ENCODE results near the gene KCNAB3.

The KCNAB3 gene

GRCh38 chr17:7940743-7941142 lies 11.1 kb upstream of the KCNAB3 start:
- no peak for DNase-seq (ENCODE audit: low spot score)

GRCh38 chr17:7940034-7940433 lies 10.4 kb upstream of the KCNAB3 start:
- DNase-seq (ENCODE audit: low spot score) = no peak

GRCh38 chr17:7935859-7936258 lies 6.2 kb upstream of the KCNAB3 start:
- DNase-seq (ENCODE audit: low spot score) = no peak

- peak; percentile 34 for DNase-seq (ENCODE audit: low spot score)
These were observed 3.3 kb upstream of the KCNAB3 start for GRCh38 chr17:7932949-7933348.

- DNase-seq (ENCODE audit: low spot score) = peak; percentile 17
These were observed 2.8 kb upstream of the KCNAB3 start for GRCh38 chr17:7932483-7932891.

- DNase-seq (ENCODE audit: low spot score) = peak; percentile 100
These were observed 2.2 kb upstream of the KCNAB3 start, which contains the start of the genes CNTROB and TRAPPC1 for GRCh38 chr17:7931709-7932482. Gene CNTROB, plus strand, starts transcription at chr17:7932206. Its CDS starts 874 bp downstream, at chr17:7933080. Gene TRAPPC1, minus strand, starts transcription at chr17:7931946. Its CDS starts 117 bp downstream, at chr17:7931829.

GRCh38 chr17:7930841-7931631 lies 1.4 kb upstream of the KCNAB3 start:
- DNase-seq (ENCODE audit: low spot score) = no peak

- DNase-seq (ENCODE audit: low spot score) = no peak
These were observed 2.1 kb downstream of the KCNAB3 start for GRCh38 chr17:7927596-7927995.

- DNase-seq (ENCODE audit: low spot score) = peak; percentile 66
These were observed 6.6 kb downstream of the KCNAB3 start for GRCh38 chr17:7922845-7923628.

GRCh38 chr17:7922269-7922844 lies 7.3 kb downstream of the KCNAB3 start:
- DNase-seq (ENCODE audit: low spot score) = no peak

GRCh38 chr17:7916808-7917207 lies 12.8 kb downstream of the KCNAB3 start:
- no peak for DNase-seq (ENCODE audit: low spot score)

GRCh38 chr17:7916385-7916682 lies 13.3 kb downstream of the KCNAB3 start:
- no peak for DNase-seq (ENCODE audit: low spot score)

- peak; percentile 85 for DNase-seq (ENCODE audit: low spot score)
These were observed 13.9 kb downstream of the KCNAB3 start, which contains the start of gene RNF227 for GRCh38 chr17:7915611-7916384. Gene RNF227, minus strand, starts transcription at chr17:7916289. Its CDS starts 94 bp downstream, at chr17:7916195.

GRCh38 chr17:7915179-7915610 lies 14.5 kb downstream of the KCNAB3 start:
- no peak for DNase-seq (ENCODE audit: low spot score)

- peak; percentile 76 for DNase-seq (ENCODE audit: low spot score)
These were observed 16.6 kb downstream of the KCNAB3 start for GRCh38 chr17:7912927-7913524.

- DNase-seq (ENCODE audit: low spot score) = no peak
These were observed 18.5 kb downstream of the KCNAB3 start for GRCh38 chr17:7911116-7911515.

- DNase-seq (ENCODE audit: low spot score) = no peak
These were observed 18.9 kb downstream of the KCNAB3 start for GRCh38 chr17:7910711-7911110.

- no peak for DNase-seq (ENCODE audit: low spot score)
These were observed 19.4 kb downstream of the KCNAB3 start for GRCh38 chr17:7910281-7910680.

GRCh38 chr17:7909089-7909488 lies 20.6 kb downstream of the KCNAB3 start:
- DNase-seq (ENCODE audit: low spot score) = no peak

Measured in activated CD4-positive, alpha-beta T cell treated with anti-CD3 and anti-CD28 coated beads, Interleukin-2, Interleukin-4, amounts not matched to agents 100 ng/mL and 50 ng/mL, durations not matched to agents 16 hours and 8 hours (primary cell).